ENCODE measurements around the gene AUP1. TPM values are rescaled to one million over a fixed set of nuclear protein-coding genes. Genes with fewer than 3 reads are reported as not detected.

Gene AUP1
- total and polyA plus RNA-seq, 2 of the 8 experiments (the other 6 are each of a cell fraction or from before 2014, with no cell fraction given): 83.4 to 121 TPM

DNA sequence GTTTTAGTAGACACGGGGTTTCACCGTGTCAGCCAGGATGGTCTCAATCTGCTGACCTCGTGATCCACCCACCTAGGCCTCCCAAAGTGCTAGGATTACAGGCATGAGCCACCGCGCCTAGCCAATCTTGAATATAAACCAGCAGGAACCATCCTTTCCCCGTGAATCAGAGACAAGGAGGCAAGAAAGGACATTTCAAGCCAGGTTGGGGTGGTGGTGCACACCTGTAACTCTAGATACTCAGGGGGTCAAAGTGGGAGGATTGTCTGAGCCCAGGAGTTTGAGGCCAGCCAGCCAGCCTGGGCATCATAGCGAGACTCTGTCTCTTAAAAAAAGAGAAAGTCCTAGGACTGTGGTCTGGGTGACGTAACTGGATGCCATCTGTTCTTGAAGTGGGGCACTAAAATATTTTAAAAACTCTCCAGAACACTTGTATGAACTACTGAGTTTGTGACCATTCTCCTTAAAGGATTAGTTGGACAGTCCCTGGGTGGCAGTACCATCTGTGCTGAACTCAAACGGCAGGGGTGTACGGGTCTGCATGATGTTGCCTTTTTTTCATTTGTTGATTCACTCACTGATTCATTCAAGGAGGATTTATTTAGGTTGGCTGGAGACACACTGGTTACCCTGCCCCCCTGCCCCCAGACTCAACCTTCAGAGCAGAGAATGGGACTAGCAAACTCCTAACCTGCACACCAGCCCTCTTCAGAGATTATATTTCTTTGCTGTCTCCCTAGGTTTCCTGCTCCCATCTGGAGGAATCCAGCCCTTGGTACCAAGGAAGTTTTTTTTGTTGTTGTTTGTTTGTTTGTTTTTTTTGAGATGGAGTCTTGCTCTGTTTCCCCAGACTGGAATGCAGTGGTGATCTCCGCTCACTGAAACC is 18.2 kb downstream of the AUP1 start:
- Histone ChIP-seq H3K4ac (replicated peaks; ENCODE audit: insufficient read length, low read depth, low read length) (no peak overlapping the region), H2BK5ac (ENCODE audit: low read depth, low read length) (no peak overlapping the region), H3K18ac (ENCODE audit: extremely low read depth, low read length) (no peak overlapping the region), H4K20me1 (replicated peaks in 1 of 2; ENCODE audit: control insufficient read depth in 1 of 2, insufficient read depth in 2 of 2, low read length in 2 of 2) (peaks cover 2% of the 10 kb centered on the region in 2 experiments), H4K8ac (ENCODE audit: extremely low read depth, insufficient read depth, low read length) (no peak overlapping the region), H2AFZ (ENCODE audit: low read length) (no peak overlapping the region), H3K27me3 (replicated peaks in 1 of 4; ENCODE audit: control insufficient read depth in 3 of 4, extremely low read depth in 1 of 4, insufficient read depth in 3 of 4, low read length in 3 of 4) (peaks cover 64 to 83% (median 78%) of the 10 kb centered on the region in 4 experiments), H3K36me3 (ENCODE audit: control insufficient read depth in 2 of 4, insufficient read depth in 4 of 4, low read length in 3 of 4) (peaks cover 0 to 15% (median 0%) of the 10 kb centered on the region in 4 experiments; a peak in 1 of 8 replicates), H3K4me2 (ENCODE audit: insufficient read depth in 1 of 2, low read depth in 2 of 2, low read length in 2 of 2) (no peak overlapping the region), H3K27ac (ENCODE audit: low read depth, low read length) (no peak overlapping the region), H3K4me1 (replicated peaks in 1 of 4; ENCODE audit: control insufficient read depth in 3 of 4, insufficient read depth in 4 of 4, low read length in 3 of 4) (peaks cover 2 to 29% (median 16%) of the 10 kb centered on the region in 4 experiments), H4K91ac (replicated peaks; ENCODE audit: insufficient read length, low read length) (no peak overlapping the region), H3K56ac (replicated peaks; ENCODE audit: insufficient read length, low read depth, low read length) (no peak overlapping the region), H3K4me3 (ENCODE audit: extremely low read depth in 1 of 4, insufficient read depth in 2 of 4, low read depth in 3 of 4, low read length in 4 of 4) (no peak overlapping the region), H4K5ac (ENCODE audit: insufficient read length, low read depth, low read length) (no peak overlapping the region), H3K79me2 (ENCODE audit: control insufficient read depth in 1 of 2, insufficient read depth in 2 of 2, low read length in 2 of 2) (peaks cover 0 to 3% of the 10 kb centered on the region in 2 experiments; a peak in 1 of 4 replicates), H3K23me2 (ENCODE audit: low read depth, low read length) (peaks cover 21% of the 10 kb centered on the region), H3K14ac (ENCODE audit: insufficient read length) (no peak overlapping the region), H2BK120ac (replicated peaks; ENCODE audit: low read depth, low read length) (no peak overlapping the region), H2BK15ac (ENCODE audit: low read length) (no peak overlapping the region), H3K23ac (ENCODE audit: insufficient read length) (no peak overlapping the region), H3K9ac (replicated peaks in 1 of 4; ENCODE audit: extremely low read depth in 1 of 4, low read depth in 3 of 4, low read length in 3 of 4) (no peak overlapping the region), H2BK12ac (ENCODE audit: low read depth, low read length) (0 out of 2 replicates have a peak overlapping the region, but pooled peaks have one; percentile 12), H3K9me3 (ENCODE audit: insufficient read depth in 2 of 2, low read depth in 1 of 2, low read length in 1 of 2) (peaks cover 0 to 7% of the 10 kb centered on the region in 2 experiments; a peak in 2 of 4 replicates), H2BK20ac (ENCODE audit: low read length) (no peak overlapping the region), H3K79me1 (ENCODE audit: low read depth, low read length) (no peaks in the 10 kb centered on the region), H2AK5ac (ENCODE audit: low read depth, low read length) (no peak overlapping the region)
- 65% methylated on average over 11 of the region's 11 CpGs; no CpG with 5 or more reads in 1 of the 2 experiments for WGBS, 2 experiments (ENCODE audit: extremely low coverage in 1 of 2, insufficient coverage in 1 of 2, insufficient read length in 1 of 2, insufficient replicate concordance in 2 of 2, low coverage in 1 of 2, low lambda C conversion rate in 2 of 2, missing lambda C conversion rate in 1 of 2)
- ChIA-PET POLR2A (ENCODE audit: partially characterized antibody) (interaction anchor here (2.6 to 6.7 kb wide), 2 partner anchors 11 to 13 kb away, joined by 13 to 63 read pairs; partner anchors contain the start of gene LBX2), CTCF (ENCODE audit: partially characterized antibody) (interaction anchor here (1.4 to 4.2 kb wide), 4 partner anchors 7 to 76 kb away, joined by 8 to 20 read pairs (median 9); partner anchors contain the start of genes CCDC142 and TTC31)
- FAIRE-seq (no peak), DNase-seq (ENCODE audit: low read depth in 1 of 2, low spot score in 2 of 2) (no peak)
- TF ChIP-seq YY1 (IDR thresholded peaks at IDR 0.05; ENCODE audit: low read depth, low read length) (no peak), RNF2 (IDR thresholded peaks at IDR 0.05; ENCODE audit: borderline replicate concordance, low read depth, low read length, missing control alignments, poor library complexity, severe bottlenecking) (peak; percentile 37), BACH1 (IDR thresholded peaks at IDR 0.05; ENCODE audit: low read length) (no peak), EZH2 (IDR thresholded peaks at IDR 0.05; ENCODE audit: low read depth, low read length, severe bottlenecking) (peak; percentile 37), SIN3A (conservative IDR thresholded peaks at IDR 0.05 in 1 of 2, IDR thresholded peaks at IDR 0.05 in 1 of 2; ENCODE audit: low read depth in 1 of 2, low read length in 2 of 2) (no peak)
